ENCODE results near the gene CACNG4. TPM values are rescaled to one million over a fixed set of nuclear protein-coding genes. Genes with fewer than 3 reads are reported as not detected.

Gene CACNG4
- total RNA-seq, 1 donor from 2014 or later = 0.74 TPM

GRCh38 chr17:67074781-67075180 lies 110.3 kb downstream of the CACNG4 start:
- no peak overlapping the region for H3K4me3 ChIP-seq
- H3K9me3 ChIP-seq = no peaks in the 10 kb centered on the region
- H3K27me3 ChIP-seq = no peaks in the 10 kb centered on the region
- DNase-seq (ENCODE audit: extremely low spot score in 2 of 2) = no peak
- no peak overlapping the region for H3K27ac ChIP-seq
- H3K36me3 ChIP-seq = peaks cover 0 to 6% of the 10 kb centered on the region in 2 donors
- no peak for TF ChIP-seq POLR2AphosphoS5 (IDR thresholded peaks at IDR 0.05; ENCODE audit: insufficient read depth in 1 of 2, low read depth in 1 of 2)
- no peak for TF ChIP-seq CTCF (IDR thresholded peaks at IDR 0.05)
- TF ChIP-seq POLR2A (IDR thresholded peaks at IDR 0.05) = no peak
- intact Hi-C loops (cut with DNase I) = no loop called here
- H3K4me1 ChIP-seq = no peaks in the 10 kb centered on the region

- intact Hi-C loops (cut with DNase I) = no loop called here
- H3K36me3 ChIP-seq = peaks cover 0 to 6% of the 10 kb centered on the region in 2 donors
- no peaks in the 10 kb centered on the region for H3K4me1 ChIP-seq
- DNase-seq (ENCODE audit: extremely low spot score in 2 of 2) = no peak
- no peak for TF ChIP-seq CTCF (IDR thresholded peaks at IDR 0.05)
- TF ChIP-seq POLR2A (IDR thresholded peaks at IDR 0.05) = no peak
- no peak for TF ChIP-seq POLR2AphosphoS5 (IDR thresholded peaks at IDR 0.05; ENCODE audit: insufficient read depth in 1 of 2, low read depth in 1 of 2)
- H3K27ac ChIP-seq = no peak overlapping the region
- no peaks in the 10 kb centered on the region for H3K27me3 ChIP-seq
- H3K9me3 ChIP-seq = no peaks in the 10 kb centered on the region
- no peak overlapping the region for H3K4me3 ChIP-seq
Measured at GRCh38 chr17:67076290-67076689, 111.8 kb downstream of the CACNG4 start.

- TF ChIP-seq POLR2A (IDR thresholded peaks at IDR 0.05) (no peak), CTCF (IDR thresholded peaks at IDR 0.05) (no peak), POLR2AphosphoS5 (IDR thresholded peaks at IDR 0.05; ENCODE audit: insufficient read depth in 1 of 2, low read depth in 1 of 2) (no peak)
- DNase-seq (ENCODE audit: extremely low spot score in 2 of 2) = no peak
- no peaks in the 10 kb centered on the region for H3K4me1 ChIP-seq
- peaks cover 0 to 6% of the 10 kb centered on the region in 2 donors for H3K36me3 ChIP-seq
- no peak overlapping the region for H3K27ac ChIP-seq
- no peak overlapping the region for H3K4me3 ChIP-seq
- H3K9me3 ChIP-seq = no peaks in the 10 kb centered on the region
- intact Hi-C loops (cut with DNase I) = no loop called here
- no peaks in the 10 kb centered on the region for H3K27me3 ChIP-seq
Measured at GRCh38 chr17:67078292-67078691, 113.8 kb downstream of the CACNG4 start.

GRCh38 chr17:67079491-67079890 lies 115.0 kb downstream of the CACNG4 start:
- Histone ChIP-seq H3K4me1 (no peaks in the 10 kb centered on the region), H3K36me3 (peaks cover 0 to 9% of the 10 kb centered on the region in 2 donors), H3K27me3 (no peaks in the 10 kb centered on the region), H3K4me3 (no peak overlapping the region), H3K9me3 (no peaks in the 10 kb centered on the region), H3K27ac (no peak overlapping the region)
- DNase-seq (ENCODE audit: extremely low spot score in 2 of 2) = no peak
- intact Hi-C loops (cut with DNase I) = no loop called here
- TF ChIP-seq CTCF (IDR thresholded peaks at IDR 0.05) = no peak
- TF ChIP-seq POLR2A (IDR thresholded peaks at IDR 0.05) = no peak
- no peak for TF ChIP-seq POLR2AphosphoS5 (IDR thresholded peaks at IDR 0.05; ENCODE audit: insufficient read depth in 1 of 2, low read depth in 1 of 2)

GRCh38 chr17:67080804-67081203 lies 116.3 kb downstream of the CACNG4 start:
- intact Hi-C loops (cut with DNase I) = no loop called here
- TF ChIP-seq POLR2AphosphoS5 (IDR thresholded peaks at IDR 0.05; ENCODE audit: insufficient read depth in 1 of 2, low read depth in 1 of 2) (no peak), POLR2A (IDR thresholded peaks at IDR 0.05) (no peak), CTCF (IDR thresholded peaks at IDR 0.05) (no peak)
- no peak for DNase-seq (ENCODE audit: extremely low spot score in 2 of 2)
- no peak overlapping the region for H3K27ac ChIP-seq
- H3K27me3 ChIP-seq = no peaks in the 10 kb centered on the region
- H3K36me3 ChIP-seq = peaks cover 0 to 15% of the 10 kb centered on the region in 2 donors
- no peaks in the 10 kb centered on the region for H3K9me3 ChIP-seq
- no peak overlapping the region for H3K4me3 ChIP-seq
- H3K4me1 ChIP-seq = no peaks in the 10 kb centered on the region

Data from vagina (tissue), 2 donors.